Middle frontal gyrus (tissue), 1 donor: Measurements from ENCODE around the gene SGMS1.
"Not testable (repeated sequence)": the region's sequence is repeated elsewhere in the genome, so short reads cannot be mapped to it uniquely, and the experiment has no call there.

Source experiments
- DNase-seq: peaks from one replicate; pipeline ENCODE4 v3.0.0-alpha.2; 2015; ENCODE audit warnings: low spot score; ENCODE audit errors: extremely low spot score

Gene SGMS1

GRCh38 chr10:50379616-50380015 lies 244.1 kb downstream of the SGMS1 start:
- DNase-seq = no peak

DNA sequence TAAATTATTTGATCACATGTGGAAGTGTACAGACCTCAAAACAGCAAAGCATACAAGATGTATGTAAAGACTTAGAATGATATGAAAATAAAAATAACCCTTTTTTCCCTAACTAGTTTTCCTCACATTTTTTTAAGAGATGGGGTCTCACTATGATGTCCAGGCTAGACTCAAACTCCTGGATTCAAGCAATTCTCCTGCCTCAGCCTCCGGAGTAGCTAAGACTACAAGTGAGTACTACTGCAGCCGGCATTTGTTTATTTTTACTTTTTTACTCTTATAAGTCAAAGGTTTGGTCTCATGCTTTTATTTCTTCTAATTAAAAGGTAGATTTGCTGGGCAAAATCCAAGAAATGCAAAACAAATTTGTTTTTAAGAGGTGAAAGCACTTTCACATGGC lies 248.0 kb downstream of the SGMS1 start:
- no peak for DNase-seq

DNA sequence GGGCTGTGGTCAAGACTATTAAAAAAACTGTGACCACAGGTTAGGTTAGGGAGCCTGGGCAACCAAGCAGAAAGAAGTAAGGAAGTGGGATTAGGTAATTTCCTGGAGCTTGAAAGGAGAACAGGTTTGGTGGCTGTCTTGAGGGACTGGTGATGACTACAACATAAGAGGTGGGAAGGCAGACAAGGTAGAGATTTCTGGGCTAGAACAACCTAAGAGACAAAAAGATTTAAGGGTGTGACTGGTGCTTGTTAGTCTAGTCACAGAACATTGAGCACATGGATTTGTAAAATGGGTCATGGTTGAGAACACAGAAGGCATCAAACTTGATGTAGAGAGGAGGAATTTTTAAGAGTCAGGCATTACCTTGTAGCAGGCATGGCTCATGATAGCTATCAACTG lies 248.7 kb downstream of the SGMS1 start:
- no peak for DNase-seq

- DNase-seq = no peak
Observed at GRCh38 chr10:50373821-50374501, 249.8 kb downstream of the SGMS1 start.

DNA sequence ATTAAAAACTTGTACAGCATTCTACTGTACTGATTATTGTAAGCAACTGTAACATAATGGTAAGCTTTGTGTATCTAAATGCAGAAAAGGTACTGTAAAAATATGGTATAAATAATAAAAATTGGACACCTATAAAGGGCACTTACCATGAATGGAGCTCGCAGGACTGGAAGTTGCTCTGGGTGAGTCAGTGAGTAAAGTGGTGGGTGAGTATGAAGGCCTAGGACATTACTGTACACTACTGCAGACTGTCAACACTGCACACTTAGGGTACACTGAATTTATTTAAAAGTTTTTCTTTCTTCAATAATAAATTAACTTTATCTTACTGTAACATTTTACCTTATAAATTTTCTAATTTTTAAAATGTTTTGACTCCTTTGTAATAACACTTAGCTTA lies 253.8 kb downstream of the SGMS1 start:
- no peak for DNase-seq

GRCh38 chr10:50367732-50368131 lies 256.0 kb downstream of the SGMS1 start:
- DNase-seq = no peak

GRCh38 chr10:50366421-50366820 lies 257.3 kb downstream of the SGMS1 start:
- not testable (repeated sequence) for DNase-seq

GRCh38 chr10:50364730-50365129 lies 259.0 kb downstream of the SGMS1 start:
- DNase-seq = not testable (repeated sequence)

DNA sequence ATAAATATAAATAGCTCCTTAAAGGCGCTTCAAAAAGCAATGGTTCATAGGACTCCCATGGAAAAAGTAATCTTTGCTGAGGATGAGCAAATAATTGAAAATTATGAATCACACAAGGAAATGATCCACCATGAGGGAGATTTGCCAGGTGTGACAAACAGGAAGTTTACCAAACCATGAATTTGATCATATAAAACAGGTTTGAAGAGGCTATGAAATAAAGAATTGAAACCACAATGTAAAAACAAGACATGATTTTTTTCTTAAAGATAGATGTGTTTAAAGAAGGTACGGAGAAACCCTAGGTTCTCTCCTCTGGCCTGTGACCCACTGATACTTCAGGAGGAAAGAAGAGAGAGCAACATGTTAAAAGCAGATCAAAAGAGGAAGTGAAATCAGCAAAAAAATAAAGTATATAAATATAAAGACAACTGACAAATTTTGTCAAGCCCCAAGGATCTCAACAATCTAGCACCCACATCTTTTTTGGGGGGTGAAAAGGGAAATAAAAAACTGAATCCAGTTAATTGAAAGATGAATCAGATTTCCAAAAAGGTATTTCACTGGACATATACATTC lies 261.1 kb downstream of the SGMS1 start:
- DNase-seq = no peak

- no peak for DNase-seq
Observed at GRCh38 chr10:50361946-50362345, 261.8 kb downstream of the SGMS1 start.

DNA sequence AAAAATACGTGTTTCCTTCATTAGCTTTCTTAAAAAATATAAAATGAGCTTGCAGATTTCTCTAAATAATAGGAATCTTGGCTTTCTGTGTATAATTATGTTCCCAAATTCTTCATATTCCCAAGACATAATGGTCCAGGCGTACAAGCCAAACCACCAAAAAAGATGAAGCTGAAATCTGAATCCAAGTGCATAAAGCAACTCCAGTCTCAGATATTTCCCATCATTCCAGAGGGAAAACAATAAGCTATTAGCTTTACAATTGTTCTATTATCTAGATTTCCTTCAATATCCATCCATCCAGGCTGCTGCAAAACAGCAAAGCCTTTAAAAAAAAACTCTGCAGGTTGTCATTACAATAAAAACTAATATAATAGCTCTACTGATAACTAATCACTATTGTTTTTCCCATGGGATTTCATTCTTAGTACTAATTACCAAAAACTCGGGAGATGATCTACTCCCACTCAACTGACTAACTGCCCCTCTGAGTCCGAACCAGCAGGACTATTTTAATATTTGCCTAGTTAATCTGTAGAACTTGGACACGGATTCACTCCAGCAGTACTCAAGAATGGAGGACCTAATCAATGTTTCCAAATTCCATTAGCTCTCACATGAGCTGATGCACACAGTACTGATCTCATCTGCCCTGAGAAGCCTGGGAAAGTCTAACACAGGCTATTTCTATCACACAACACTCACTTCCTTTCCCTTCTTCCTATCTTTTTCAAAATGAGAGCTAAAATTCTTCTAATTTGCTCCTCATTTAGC lies 263.5 kb downstream of the SGMS1 start:
- no peak for DNase-seq

- DNase-seq = no peak
Observed at GRCh38 chr10:50358925-50359687, 264.6 kb downstream of the SGMS1 start.

DNA sequence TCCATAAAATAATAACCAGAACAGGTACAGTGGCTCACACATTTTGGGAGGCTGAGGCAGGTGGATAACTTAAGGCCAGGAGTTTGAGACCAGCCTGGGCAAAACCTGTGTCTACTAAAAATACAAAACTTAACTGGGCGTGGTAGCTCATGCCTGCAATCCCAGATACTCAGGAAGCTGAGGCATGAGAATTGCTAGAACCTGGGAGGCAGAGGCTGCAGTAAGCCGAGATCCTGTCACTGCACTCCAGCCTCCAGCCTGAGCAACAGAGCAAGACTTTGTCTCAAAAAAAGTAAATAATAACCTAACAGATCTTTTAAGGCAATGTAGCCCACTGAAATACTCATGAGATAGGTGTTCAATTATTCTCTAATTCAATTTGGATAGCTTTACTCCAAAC lies 265.3 kb downstream of the SGMS1 start:
- no peak for DNase-seq

DNA sequence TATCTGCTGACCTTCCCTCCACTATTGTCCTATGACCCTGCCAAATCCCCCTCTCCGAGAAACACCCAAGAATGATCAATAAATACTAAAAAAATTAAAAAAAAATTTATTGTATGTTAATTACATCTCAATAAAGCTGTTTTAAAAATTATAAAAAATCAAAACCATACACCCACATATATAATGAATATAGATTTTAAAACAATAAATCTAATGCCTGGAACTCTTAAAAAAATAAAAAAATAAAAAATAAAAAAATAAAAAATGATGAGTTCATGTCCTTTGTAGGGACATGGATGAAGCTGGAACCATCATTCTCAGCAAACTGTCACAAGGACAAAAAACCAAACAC lies 267.3 kb downstream of the SGMS1 start:
- not testable (repeated sequence) for DNase-seq

GRCh38 chr10:50355693-50356480 lies 267.9 kb downstream of the SGMS1 start:
- DNase-seq = not testable (repeated sequence)

- DNase-seq = no peak
Observed at GRCh38 chr10:50351483-50352146, 272.1 kb downstream of the SGMS1 start.

- DNase-seq = no peak
Observed at GRCh38 chr10:50350366-50350765, 273.4 kb downstream of the SGMS1 start.

DNA sequence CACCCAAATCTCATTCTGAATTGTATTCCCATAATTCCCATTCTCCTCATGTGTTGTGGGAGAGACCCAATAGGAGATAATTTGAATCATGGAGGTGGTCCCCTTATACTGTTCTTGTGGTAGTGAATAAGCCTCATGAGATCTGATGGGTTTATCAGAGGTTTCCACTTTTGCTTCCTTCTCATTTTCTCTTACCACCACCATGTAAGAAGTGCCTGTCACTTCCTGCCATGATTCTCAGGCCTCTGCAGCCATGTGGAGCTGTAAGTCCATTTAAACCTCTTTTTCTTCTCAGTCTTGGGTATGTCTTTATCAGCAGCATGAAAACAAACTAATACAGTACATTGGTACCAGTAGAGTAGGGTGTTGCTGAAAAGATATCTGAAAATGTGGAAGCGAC lies 274.2 kb downstream of the SGMS1 start:
- no peak for DNase-seq

DNA sequence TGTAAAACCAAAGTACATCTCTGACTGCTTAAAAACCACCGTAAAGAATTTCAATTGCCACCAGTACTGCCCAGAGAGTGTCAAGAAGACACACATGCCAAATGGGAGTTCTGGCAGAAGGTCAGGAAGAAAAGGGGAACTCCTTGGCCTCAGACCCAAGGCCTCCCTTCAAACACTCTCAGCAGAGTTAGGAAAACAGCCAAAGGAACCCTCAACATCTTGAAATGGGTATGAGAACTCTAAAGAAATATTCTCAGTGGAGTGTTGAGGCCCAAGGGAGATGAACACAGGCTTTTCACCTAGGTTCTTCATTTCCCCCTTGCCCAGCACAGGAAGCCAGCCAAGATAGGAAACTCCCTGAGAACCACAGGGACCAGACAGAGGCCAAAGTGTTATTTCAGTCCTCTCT lies 276.4 kb downstream of the SGMS1 start:
- no peak for DNase-seq

- no peak for DNase-seq
Observed at GRCh38 chr10:50346942-50347341, 276.8 kb downstream of the SGMS1 start.

DNA sequence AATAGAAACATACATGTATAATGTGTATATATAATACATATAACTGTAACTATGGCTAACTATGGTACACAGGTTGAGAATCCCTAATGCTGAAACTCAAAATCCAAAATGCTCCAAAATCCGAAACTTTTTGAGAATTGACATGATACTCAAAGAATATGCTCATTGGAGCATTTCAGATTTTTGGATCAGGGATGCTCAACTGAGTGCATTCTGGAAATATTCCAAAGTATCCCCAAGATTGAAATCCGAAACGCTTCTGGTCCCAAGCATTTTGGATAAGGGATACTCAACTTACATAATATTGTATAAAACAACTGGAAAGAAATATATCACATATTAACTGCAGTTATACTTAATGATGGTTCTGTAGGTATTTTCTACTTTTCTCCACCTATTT lies 278.2 kb downstream of the SGMS1 start:
- DNase-seq = no peak
